ENCODE results near the gene SULT4A1. TPM values are rescaled to one million over a fixed set of nuclear protein-coding genes. Genes with fewer than 3 reads are reported as not detected.
A peak's percentile ranks its signal among the peaks of the same experiment; 100 is the strongest.

SULT4A1 gene
- total RNA-seq, 1 donor from 2014 or later = 2.9 TPM

DNA sequence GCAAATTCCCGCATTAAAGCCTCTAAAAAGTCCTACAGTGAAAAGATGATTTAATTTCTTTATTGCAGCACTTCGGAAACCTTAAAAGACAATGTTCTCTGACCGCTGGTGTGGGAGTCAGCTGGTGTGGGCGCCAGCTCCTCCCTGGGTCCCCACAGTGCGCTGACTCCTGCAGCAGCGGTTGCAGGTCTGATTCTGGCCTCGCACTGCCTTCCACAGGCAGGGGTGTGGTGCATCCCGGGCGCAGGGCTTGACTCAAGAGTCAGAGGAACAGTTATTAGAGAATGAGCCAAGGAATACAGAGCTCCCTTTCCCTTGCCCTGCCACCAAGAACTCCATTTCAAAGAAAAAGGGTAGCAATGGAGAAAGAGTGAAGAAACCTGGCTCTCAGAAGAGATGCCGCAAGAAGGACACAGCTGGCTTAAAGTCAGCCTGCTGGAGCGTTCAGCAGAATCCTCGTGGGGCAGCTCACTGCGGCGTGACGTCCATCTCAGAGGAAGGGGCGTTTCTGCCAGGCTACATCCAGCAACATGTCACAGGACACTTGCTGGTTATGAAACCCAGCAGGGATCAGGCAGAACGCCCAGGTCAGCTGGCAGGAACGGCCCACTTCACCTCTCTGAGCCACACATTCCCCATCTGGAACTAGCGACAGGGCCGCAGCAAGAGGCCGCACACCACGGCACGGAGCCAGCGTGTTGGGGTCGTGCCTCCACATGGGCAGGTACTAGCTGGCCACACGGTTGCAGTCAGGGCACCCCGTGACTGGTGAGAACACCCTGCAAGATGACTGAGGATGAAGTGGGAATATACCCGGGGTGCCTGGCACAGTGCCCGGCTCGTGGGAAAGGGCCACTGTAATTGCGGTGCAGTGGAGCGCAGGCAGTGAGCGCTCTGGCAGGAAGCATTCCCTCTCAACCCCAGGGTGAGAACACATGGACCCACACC, 32.1 kb downstream of the SULT4A1 start:
- DNase-seq (ENCODE audit: low spot score) = peak; percentile 84
- peak overlapping the region; percentile 61 for H3K27ac Mint-ChIP-seq (ENCODE audit: unreplicated experiment)
- H3K4me3 Mint-ChIP-seq (ENCODE audit: unreplicated experiment) = no peak overlapping the region
- H3K36me3 Mint-ChIP-seq (ENCODE audit: low read depth) = no peaks in the 10 kb centered on the region
- no peaks in the 10 kb centered on the region for H3K9me3 Mint-ChIP-seq (ENCODE audit: low read depth)
- no peaks in the 10 kb centered on the region for H3K27me3 Mint-ChIP-seq (ENCODE audit: low read depth)
- peaks cover 47% of the 10 kb centered on the region for H3K4me1 Mint-ChIP-seq (ENCODE audit: low read depth)
- TF ChIP-seq, protein P1, sequence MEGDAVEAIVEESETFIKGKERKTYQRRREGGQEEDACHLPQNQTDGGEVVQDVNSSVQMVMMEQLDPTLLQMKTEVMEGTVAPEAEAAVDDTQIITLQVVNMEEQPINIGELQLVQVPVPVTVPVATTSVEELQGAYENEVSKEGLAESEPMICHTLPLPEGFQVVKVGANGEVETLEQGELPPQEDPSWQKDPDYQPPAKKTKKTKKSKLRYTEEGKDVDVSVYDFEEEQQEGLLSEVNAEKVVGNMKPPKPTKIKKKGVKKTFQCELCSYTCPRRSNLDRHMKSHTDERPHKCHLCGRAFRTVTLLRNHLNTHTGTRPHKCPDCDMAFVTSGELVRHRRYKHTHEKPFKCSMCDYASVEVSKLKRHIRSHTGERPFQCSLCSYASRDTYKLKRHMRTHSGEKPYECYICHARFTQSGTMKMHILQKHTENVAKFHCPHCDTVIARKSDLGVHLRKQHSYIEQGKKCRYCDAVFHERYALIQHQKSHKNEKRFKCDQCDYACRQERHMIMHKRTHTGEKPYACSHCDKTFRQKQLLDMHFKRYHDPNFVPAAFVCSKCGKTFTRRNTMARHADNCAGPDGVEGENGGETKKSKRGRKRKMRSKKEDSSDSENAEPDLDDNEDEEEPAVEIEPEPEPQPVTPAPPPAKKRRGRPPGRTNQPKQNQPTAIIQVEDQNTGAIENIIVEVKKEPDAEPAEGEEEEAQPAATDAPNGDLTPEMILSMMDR (IDR thresholded peaks at IDR 0.05) = no peak

DNA sequence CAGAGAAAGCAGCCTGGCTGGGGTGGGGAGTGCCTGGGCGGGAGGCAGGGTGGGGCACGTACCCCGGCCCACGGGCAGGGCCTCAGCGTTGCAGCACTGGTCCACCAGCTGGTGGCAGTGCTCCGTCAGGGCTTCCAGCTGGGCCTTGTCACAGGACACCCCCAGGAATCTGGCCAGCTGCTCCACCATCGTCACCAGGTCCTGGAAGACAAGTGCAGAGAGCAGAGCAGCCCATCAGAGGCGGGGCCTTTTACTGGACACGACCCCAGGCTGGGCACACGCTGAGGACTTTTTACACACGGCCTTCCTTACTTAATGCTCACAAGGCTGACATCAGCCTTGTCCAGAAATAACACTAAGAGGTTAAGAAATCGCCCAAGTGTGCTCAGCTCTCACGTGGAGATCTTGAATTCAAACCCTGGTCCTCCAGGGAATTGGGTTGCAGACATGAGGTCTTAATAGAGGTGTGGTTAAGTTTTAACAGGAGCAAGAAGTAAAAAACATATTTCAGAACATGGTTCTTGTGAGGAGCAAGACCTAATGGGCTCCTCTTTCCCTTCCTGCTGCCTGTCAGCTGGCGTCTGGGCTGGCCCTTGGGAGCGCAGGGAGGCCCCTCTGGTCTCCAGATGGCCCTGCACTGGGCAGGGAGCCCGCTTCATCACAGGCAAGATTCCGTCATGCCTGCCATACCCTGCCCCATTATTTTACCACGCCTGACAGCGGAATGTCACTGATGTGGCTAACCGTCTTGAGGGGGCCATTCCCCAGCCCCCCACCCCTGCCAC, 33.1 kb downstream of the SULT4A1 start:
- Mint-ChIP-seq H3K27me3 (ENCODE audit: low read depth) (no peaks in the 10 kb centered on the region), H3K36me3 (ENCODE audit: low read depth) (no peaks in the 10 kb centered on the region), H3K27ac (ENCODE audit: unreplicated experiment) (peak overlapping the region; percentile 67), H3K4me3 (ENCODE audit: unreplicated experiment) (no peak overlapping the region), H3K4me1 (ENCODE audit: low read depth) (peaks cover 47% of the 10 kb centered on the region), H3K9me3 (ENCODE audit: low read depth) (no peaks in the 10 kb centered on the region)
- no peak for DNase-seq (ENCODE audit: low spot score)
- TF ChIP-seq, protein P1 (IDR thresholded peaks at IDR 0.05) = peak; percentile 61

GRCh38 chr22:43828725-43828997, 33.7 kb downstream of the SULT4A1 start:
- no peak overlapping the region for H3K4me3 Mint-ChIP-seq (ENCODE audit: unreplicated experiment)
- peaks cover 47% of the 10 kb centered on the region for H3K4me1 Mint-ChIP-seq (ENCODE audit: low read depth)
- H3K9me3 Mint-ChIP-seq (ENCODE audit: low read depth) = no peaks in the 10 kb centered on the region
- no peaks in the 10 kb centered on the region for H3K27me3 Mint-ChIP-seq (ENCODE audit: low read depth)
- H3K27ac Mint-ChIP-seq (ENCODE audit: unreplicated experiment) = peak overlapping the region; percentile 23
- no peaks in the 10 kb centered on the region for H3K36me3 Mint-ChIP-seq (ENCODE audit: low read depth)
- TF ChIP-seq, protein P1 (IDR thresholded peaks at IDR 0.05) = no peak
- no peak for DNase-seq (ENCODE audit: low spot score)

GRCh38 chr22:43827926-43828724, 34.2 kb downstream of the SULT4A1 start:
- TF ChIP-seq, protein P1 (IDR thresholded peaks at IDR 0.05) = no peak
- Mint-ChIP-seq H3K27ac (ENCODE audit: unreplicated experiment) (peak overlapping the region; percentile 23), H3K36me3 (ENCODE audit: low read depth) (no peaks in the 10 kb centered on the region), H3K27me3 (ENCODE audit: low read depth) (no peaks in the 10 kb centered on the region), H3K4me1 (ENCODE audit: low read depth) (peaks cover 51% of the 10 kb centered on the region), H3K4me3 (ENCODE audit: unreplicated experiment) (no peak overlapping the region), H3K9me3 (ENCODE audit: low read depth) (no peaks in the 10 kb centered on the region)
- no peak for DNase-seq (ENCODE audit: low spot score)
